Activated CD4-positive, alpha-beta memory T cell treated with anti-CD3 and anti-CD28 coated beads, Interleukin-2, amount 10 ng/mL, durations not matched to agents 7 days and 5 days (primary cell): Measurements from ENCODE around the gene SYNE1. TPM values are rescaled to one million over a fixed set of nuclear protein-coding genes. Genes with fewer than 3 reads are reported as not detected.
"Not testable (repeated sequence)": the region's sequence is repeated elsewhere in the genome, so short reads cannot be mapped to it uniquely, and the experiment has no call there.

Experiments used
- CTCF ChIA-PET: fragments of 350-600 bp; sonication (Branson Sonifier 250); formaldehyde crosslinking; loops from one replicate; lab custom pipeline; 2021; ENCODE audit warnings: antibody characterized with exemption, inconsistent platforms; lab: Charles Lee
- POLR2A ChIA-PET: fragments of 350-600 bp; sonication (Branson Sonifier 250); formaldehyde crosslinking; loops from one replicate; lab custom pipeline; 2021; ENCODE audit warnings: antibody characterized with exemption; lab: Charles Lee
- DNase-seq: peaks from one replicate; pipeline ENCODE4 v3.0.0-alpha.2; 2020
- H3K27ac Mint-ChIP-seq: one replicate; pipeline ENCODE4 v1.8.0; 2021; ENCODE audit warnings: mild to moderate bottlenecking, mixed read lengths
- H3K27me3 Mint-ChIP-seq: one replicate; pipeline ENCODE4 v1.8.0; 2021; ENCODE audit warnings: mixed read lengths
- H3K36me3 Mint-ChIP-seq: one replicate; pipeline ENCODE4 v1.8.0; 2021; ENCODE audit warnings: low read depth, mixed read lengths
- H3K4me1 Mint-ChIP-seq: one replicate; pipeline ENCODE4 v1.8.0; 2021; ENCODE audit warnings: mixed read lengths
- H3K4me3 Mint-ChIP-seq: one replicate; pipeline ENCODE4 v1.8.0; 2021; ENCODE audit warnings: mild to moderate bottlenecking, mixed read lengths
- H3K9me3 Mint-ChIP-seq: one replicate; pipeline ENCODE4 v1.8.0; 2021; ENCODE audit warnings: mixed read lengths
- total RNA-seq, 2 experiments: library from RNA; stranded (reverse); gene quantifications; one replicate each; pipeline ENCODE4 v1.2.3, GENCODE V29; 2021

SYNE1 gene
- total RNA-seq, 2 experiments from 2014 or later = 85.5 to 86.8 TPM

- POLR2A ChIA-PET, H3K36me3 Mint-ChIP-seq, H3K9me3 Mint-ChIP-seq, H3K4me3 Mint-ChIP-seq, CTCF ChIA-PET, H3K27ac Mint-ChIP-seq, H3K4me1 Mint-ChIP-seq, DNase-seq: not testable (repeated sequence)
- peaks cover 15% of the 10 kb centered on the region for H3K27me3 Mint-ChIP-seq
Observed at GRCh38 chr6:152646732-152647131, 9.6 kb upstream of the SYNE1 start.

DNA sequence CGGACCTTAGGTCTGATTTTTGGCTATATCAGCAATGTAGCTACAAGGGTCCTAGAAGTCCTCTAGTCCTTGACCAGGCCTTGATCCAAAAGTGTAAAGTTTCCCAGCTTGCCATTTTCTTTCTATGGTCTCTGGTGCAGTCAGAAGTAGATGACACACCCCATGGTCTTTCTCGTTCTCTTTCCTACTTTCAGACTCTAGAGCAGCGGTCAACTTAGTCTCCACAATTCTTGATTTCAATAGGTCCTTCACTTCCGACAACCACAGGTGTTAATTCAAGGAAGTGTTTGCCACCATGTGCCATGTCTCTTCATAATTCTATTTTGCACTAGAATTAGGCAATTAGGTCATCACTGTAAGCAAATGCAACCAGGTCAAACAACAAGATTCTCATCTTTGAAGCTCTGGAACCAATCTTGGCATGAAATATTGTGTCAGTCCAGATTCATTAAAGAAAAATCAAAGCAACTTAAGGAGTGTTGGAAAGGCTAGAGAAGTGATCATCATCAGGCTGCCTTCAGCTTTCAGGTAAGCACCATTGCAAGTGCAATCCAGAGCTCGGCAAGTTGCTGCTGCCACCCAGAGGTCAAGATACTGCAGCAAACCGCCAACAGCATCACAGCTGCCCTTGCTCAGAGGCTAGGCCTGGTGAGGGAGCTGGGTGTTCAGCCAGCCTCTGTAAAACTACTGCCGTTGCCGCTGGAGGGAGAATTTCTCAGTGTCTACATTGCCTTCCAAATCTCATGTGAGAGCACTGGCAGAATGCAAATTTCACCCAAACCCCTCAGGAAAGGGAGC is 5.6 kb upstream of the SYNE1 start:
- Mint-ChIP-seq H3K36me3 (peaks cover 3% of the 10 kb centered on the region), H3K27ac (no peak overlapping the region), H3K27me3 (peaks cover 27% of the 10 kb centered on the region), H3K4me3 (no peak overlapping the region), H3K4me1 (peaks cover 2% of the 10 kb centered on the region), H3K9me3 (no peaks in the 10 kb centered on the region)
- ChIA-PET CTCF (interaction anchor here (0.7 to 1.4 kb wide), 10 partner anchors 8 to 1194 kb away, joined by 3 to 17 read pairs (median 4); no protein-coding TSS in a partner anchor), POLR2A (no interaction called here)
- DNase-seq = peak; percentile 48

DNA sequence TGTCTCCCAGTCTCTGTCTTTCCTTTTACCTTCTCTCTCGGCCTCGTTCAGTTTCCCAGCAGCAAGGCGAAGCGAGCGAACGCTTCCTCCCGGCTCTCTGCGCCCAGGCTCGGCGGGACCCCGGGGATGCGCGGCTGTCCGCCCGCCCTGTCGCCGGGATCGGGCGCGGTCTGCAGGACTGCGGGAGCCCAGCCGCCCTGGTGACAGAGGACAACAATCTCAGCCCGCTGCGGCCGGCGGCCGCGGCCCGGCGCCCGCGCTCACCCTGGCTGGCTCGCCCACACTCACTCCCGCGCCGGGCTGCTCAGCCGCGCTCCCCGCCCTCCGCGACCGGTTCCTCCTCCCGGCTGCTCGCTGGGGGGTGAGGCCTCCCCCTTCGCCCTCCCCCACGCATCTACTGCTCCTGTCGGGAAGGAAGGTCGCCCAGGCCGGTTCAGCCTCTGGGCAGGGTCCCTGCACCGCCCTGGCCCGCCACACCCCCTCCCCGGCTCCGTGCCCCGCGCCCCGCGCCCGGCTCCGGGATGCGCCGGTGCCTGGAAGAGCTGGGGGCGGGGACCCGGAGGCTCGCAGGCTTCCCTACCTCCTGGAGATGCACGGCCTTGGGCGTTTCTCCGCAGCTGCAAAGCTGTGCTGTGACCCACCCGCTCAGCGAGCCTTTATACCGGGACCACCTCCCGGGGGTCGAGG is 410 bp downstream of the SYNE1 start:
- ChIA-PET POLR2A (no interaction called here), CTCF (no interaction called here)
- no peaks in the 10 kb centered on the region for H3K9me3 Mint-ChIP-seq
- no peak for DNase-seq
- peaks cover 47% of the 10 kb centered on the region for H3K27me3 Mint-ChIP-seq
- peak overlapping the region; percentile 77 for H3K4me3 Mint-ChIP-seq
- H3K36me3 Mint-ChIP-seq = peaks cover 6% of the 10 kb centered on the region
- no peak overlapping the region for H3K27ac Mint-ChIP-seq
- peaks cover 30% of the 10 kb centered on the region for H3K4me1 Mint-ChIP-seq

GRCh38 chr6:152636021-152636608 is 1.0 kb downstream of the SYNE1 start:
- H3K9me3 Mint-ChIP-seq = no peaks in the 10 kb centered on the region
- DNase-seq = no peak
- H3K4me1 Mint-ChIP-seq = peaks cover 30% of the 10 kb centered on the region
- no peak overlapping the region for H3K27ac Mint-ChIP-seq
- ChIA-PET CTCF (no interaction called here), POLR2A (no interaction called here)
- H3K27me3 Mint-ChIP-seq = peaks cover 51% of the 10 kb centered on the region
- peaks cover 6% of the 10 kb centered on the region for H3K36me3 Mint-ChIP-seq
- H3K4me3 Mint-ChIP-seq = peak overlapping the region; percentile 77

GRCh38 chr6:152634773-152635172 is 2.4 kb downstream of the SYNE1 start:
- DNase-seq = peak; percentile 54
- POLR2A ChIA-PET = no interaction called here
- peaks cover 51% of the 10 kb centered on the region for H3K27me3 Mint-ChIP-seq

GRCh38 chr6:152632121-152632782 is 4.9 kb downstream of the SYNE1 start:
- H3K27me3 Mint-ChIP-seq = peaks cover 35% of the 10 kb centered on the region
- CTCF ChIA-PET = interaction anchor here (1.3 to 1.4 kb wide), 2 partner anchors 9 to 39 kb away, joined by 3 read pairs; no protein-coding TSS in a partner anchor
- H3K4me1 Mint-ChIP-seq = peaks cover 25% of the 10 kb centered on the region

More at GRCh38 chr6:152634773-152635172, 2.4 kb downstream of the SYNE1 start:
- Mint-ChIP-seq H3K4me3 (no peak overlapping the region), H3K36me3 (peaks cover 6% of the 10 kb centered on the region), H3K9me3 (no peaks in the 10 kb centered on the region), H3K4me1 (peaks cover 30% of the 10 kb centered on the region), H3K27ac (peak overlapping the region; percentile 50)
- CTCF ChIA-PET = interaction anchor here (1.2 kb wide), 1 partner anchor 8 kb away, joined by 4 read pairs; no protein-coding TSS in a partner anchor

GRCh38 chr6:152631376-152631775 is 5.8 kb downstream of the SYNE1 start:
- no peak overlapping the region for H3K27ac Mint-ChIP-seq
- H3K4me1 Mint-ChIP-seq = peaks cover 23% of the 10 kb centered on the region
- no peaks in the 10 kb centered on the region for H3K9me3 Mint-ChIP-seq
- POLR2A ChIA-PET = no interaction called here
- CTCF ChIA-PET = interaction anchor here (0.9 kb wide), 1 partner anchor 12 kb away, joined by 4 read pairs; no protein-coding TSS in a partner anchor
- DNase-seq = no peak
- no peak overlapping the region for H3K4me3 Mint-ChIP-seq
- peaks cover 31% of the 10 kb centered on the region for H3K27me3 Mint-ChIP-seq
- H3K36me3 Mint-ChIP-seq = peaks cover 2% of the 10 kb centered on the region

More at GRCh38 chr6:152632121-152632782, 4.9 kb downstream of the SYNE1 start:
- Mint-ChIP-seq H3K27ac (no peak overlapping the region), H3K4me3 (no peak overlapping the region), H3K9me3 (no peaks in the 10 kb centered on the region), H3K36me3 (peaks cover 3% of the 10 kb centered on the region)
- no peak for DNase-seq
- POLR2A ChIA-PET = no interaction called here

GRCh38 chr6:152630832-152631231 is 6.3 kb downstream of the SYNE1 start:
- POLR2A ChIA-PET = no interaction called here
- CTCF ChIA-PET = interaction anchor here (0.7 to 0.9 kb wide), 2 partner anchors 10 to 12 kb away, joined by 3 to 4 read pairs; no protein-coding TSS in a partner anchor

GRCh38 chr6:152625213-152625612 is 11.9 kb downstream of the SYNE1 start:
- H3K4me3 Mint-ChIP-seq = no peak overlapping the region

More at GRCh38 chr6:152630832-152631231, 6.3 kb downstream of the SYNE1 start:
- no peak overlapping the region for H3K27ac Mint-ChIP-seq
- no peaks in the 10 kb centered on the region for H3K9me3 Mint-ChIP-seq
- H3K36me3 Mint-ChIP-seq = no peaks in the 10 kb centered on the region
- no peak overlapping the region for H3K4me3 Mint-ChIP-seq
- H3K27me3 Mint-ChIP-seq = peaks cover 27% of the 10 kb centered on the region
- H3K4me1 Mint-ChIP-seq = peaks cover 18% of the 10 kb centered on the region
- DNase-seq = no peak

DNA sequence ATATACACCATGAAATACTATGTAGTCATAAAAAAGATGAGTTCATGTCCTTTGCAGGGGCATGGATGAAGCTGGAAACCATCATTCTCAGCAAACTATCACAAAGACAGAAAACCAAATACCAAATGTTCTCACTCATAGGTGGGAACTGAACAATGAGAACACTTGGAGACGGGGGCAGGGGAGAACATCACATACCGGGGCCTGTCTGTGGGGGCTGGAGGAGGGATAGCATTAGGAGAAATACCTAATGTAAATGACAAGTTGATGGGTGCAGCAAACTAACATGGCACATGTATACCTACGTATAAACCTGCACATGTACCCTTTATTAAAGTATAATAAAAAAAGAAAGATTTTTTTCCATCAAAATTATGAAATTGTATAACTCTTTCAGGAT is 22.4 kb downstream of the SYNE1 start:
- POLR2A ChIA-PET, CTCF ChIA-PET, H3K27ac Mint-ChIP-seq: not testable (repeated sequence)

More at GRCh38 chr6:152625213-152625612, 11.9 kb downstream of the SYNE1 start:
- Mint-ChIP-seq H3K36me3 (no peaks in the 10 kb centered on the region), H3K27me3 (peaks cover 11% of the 10 kb centered on the region), H3K9me3 (no peaks in the 10 kb centered on the region), H3K27ac (no peak overlapping the region), H3K4me1 (peaks cover 4% of the 10 kb centered on the region)
- DNase-seq = peak; percentile 24
- POLR2A ChIA-PET = no interaction called here
- CTCF ChIA-PET = no interaction called here

DNA sequence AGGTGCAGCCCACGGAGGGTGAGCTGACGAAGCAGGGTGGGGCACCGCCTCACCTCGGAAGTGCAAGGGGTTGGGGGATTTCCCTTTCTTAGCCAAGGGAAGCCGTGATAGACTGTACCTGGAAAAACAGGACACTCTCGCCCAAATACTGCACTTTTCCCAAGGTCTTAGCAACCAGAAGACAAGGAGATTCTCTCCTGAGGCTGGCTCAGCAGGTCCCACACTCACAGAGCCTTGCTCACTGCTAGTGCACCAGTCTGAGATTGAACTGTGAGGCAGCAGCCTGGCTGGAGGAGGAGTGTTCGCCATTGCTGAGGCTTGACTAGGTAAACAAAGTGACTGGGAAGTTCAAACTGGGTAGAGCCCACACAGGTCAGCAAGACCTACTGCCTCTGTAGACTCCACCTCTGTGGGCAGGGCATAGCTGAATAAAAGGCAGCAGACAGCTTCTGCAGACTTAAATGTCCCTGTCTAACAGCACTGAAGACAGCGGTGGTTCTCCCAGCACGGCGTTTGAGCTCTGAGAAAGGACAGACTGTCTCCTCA is 28.0 kb downstream of the SYNE1 start:
- CTCF ChIA-PET = no interaction called here
- Mint-ChIP-seq H3K4me1 (no peaks in the 10 kb centered on the region), H3K27ac (no peak overlapping the region), H3K4me3 (no peak overlapping the region), H3K27me3 (no peaks in the 10 kb centered on the region), H3K36me3 (no peaks in the 10 kb centered on the region), H3K9me3 (no peaks in the 10 kb centered on the region)
- POLR2A ChIA-PET = no interaction called here
- DNase-seq = no peak

More for the DNA sequence above, 22.4 kb downstream of the SYNE1 start:
- not testable (repeated sequence) for H3K36me3 Mint-ChIP-seq, DNase-seq, H3K4me1 Mint-ChIP-seq, H3K4me3 Mint-ChIP-seq, H3K9me3 Mint-ChIP-seq, H3K27me3 Mint-ChIP-seq

- no peak overlapping the region for H3K27ac Mint-ChIP-seq
- no peak overlapping the region for H3K4me3 Mint-ChIP-seq
- H3K27me3 Mint-ChIP-seq = no peaks in the 10 kb centered on the region
- CTCF ChIA-PET = no interaction called here
- POLR2A ChIA-PET = no interaction called here
- H3K4me1 Mint-ChIP-seq = no peaks in the 10 kb centered on the region
- H3K9me3 Mint-ChIP-seq = no peaks in the 10 kb centered on the region
- H3K36me3 Mint-ChIP-seq = no peaks in the 10 kb centered on the region
- DNase-seq = no peak
Observed at GRCh38 chr6:152605941-152606340, 31.2 kb downstream of the SYNE1 start.
